CD14-positive monocyte (primary cell): Measurements from ENCODE around the gene CST11. TPM values are rescaled to one million over a fixed set of nuclear protein-coding genes. Genes with fewer than 3 reads are reported as not detected.

Experiments
- DNase-seq, 3 donors: peaks; one replicate each; pipeline ENCODE4 v3.0.0-alpha.2; 2011 to 2022
- H2AFZ ChIP-seq: 2 replicates; pipeline ENCODE4 v1.6.0; 2012; ENCODE audit warnings: mild to moderate bottlenecking, low read depth, low read length, inconsistent platforms; ENCODE audit not compliant: insufficient read depth, poor library complexity, severe bottlenecking
- H3K27ac ChIP-seq, 2 donors: 1 replicate in 1 of 2; 2 replicates in 1 of 2; pipeline ENCODE4 v1.5.1; 2012 to 2013; ENCODE audit warnings: low read length in 2 of 2, control low read depth in 1 of 2, inconsistent platforms in 1 of 2, low read depth in 1 of 2, mild to moderate bottlenecking in 1 of 2
- H3K27me3 ChIP-seq, 2 donors: one replicate each; pipeline versions ENCODE4 v1.6.0 to v1.6.1; 2011 to 2013; ENCODE audit warnings: low read length in 2 of 2; ENCODE audit not compliant: control insufficient read depth in 2 of 2, insufficient read depth in 2 of 2
- H3K36me3 ChIP-seq, 2 donors: replicated peaks in 1 of 2; 1 replicate in 1 of 2; 2 replicates in 1 of 2; pipeline versions ENCODE4 v1.5.1 to v1.6.1; 2012 to 2013; ENCODE audit warnings: low read length in 2 of 2, control low read depth in 1 of 2, inconsistent platforms in 1 of 2, mild to moderate bottlenecking in 1 of 2; ENCODE audit not compliant: insufficient read depth in 2 of 2, control insufficient read depth in 1 of 2
- H3K4me1 ChIP-seq, 2 donors: 1 replicate in 1 of 2; 2 replicates in 1 of 2; pipeline versions ENCODE4 v1.5.1 to v1.6.1; 2012 to 2013; ENCODE audit warnings: low read length in 2 of 2, control low read depth in 1 of 2, inconsistent platforms in 1 of 2, mild to moderate bottlenecking in 1 of 2, moderate library complexity in 1 of 2; ENCODE audit not compliant: insufficient read depth in 2 of 2, control insufficient read depth in 1 of 2
- H3K4me2 ChIP-seq: replicated peaks from 2 replicates; pipeline ENCODE3; 2012; ENCODE audit warnings: low read length, moderate library complexity, mild to moderate bottlenecking; ENCODE audit not compliant: poor library complexity, severe bottlenecking; ENCODE audit errors: extremely low read depth
- H3K4me3 ChIP-seq, 3 experiments: fragments of 200-600 bp in 1 of 3; sonication (generic) in 1 of 3; replicated peaks in 1 of 3; 1 replicate in 2 of 3; 2 replicates in 1 of 3; pipeline ENCODE4 v1.5.1; 2011 to 2013; ENCODE audit warnings: low read length in 3 of 3, mild to moderate bottlenecking in 3 of 3, control low read depth in 2 of 3, low read depth in 2 of 3, inconsistent platforms in 1 of 3, moderate library complexity in 1 of 3
- H3K79me2 ChIP-seq: 2 replicates; pipeline ENCODE4 v1.6.0; 2012; ENCODE audit warnings: mild to moderate bottlenecking, control low read depth, inconsistent platforms, low read length, moderate library complexity; ENCODE audit not compliant: insufficient read depth
- H3K9ac ChIP-seq: 2 replicates; pipeline ENCODE4 v1.6.0; 2017; ENCODE audit warnings: low read length, mild to moderate bottlenecking; ENCODE audit not compliant: insufficient read depth, poor library complexity, severe bottlenecking
- H3K9me3 ChIP-seq, 2 donors: replicated peaks in 1 of 2; 1 replicate in 1 of 2; 2 replicates in 1 of 2; pipeline versions ENCODE4 v1.5.1 to v1.6.1; 2012 to 2013; ENCODE audit warnings: low read length in 2 of 2, control low read depth in 1 of 2; ENCODE audit not compliant: control insufficient read depth in 1 of 2, insufficient read depth in 1 of 2
- H4K20me1 ChIP-seq: 2 replicates; pipeline ENCODE4 v1.6.0; 2012; ENCODE audit warnings: mild to moderate bottlenecking, low read length, control low read depth, moderate library complexity; ENCODE audit not compliant: insufficient read depth
- H3K27ac Mint-ChIP-seq, 7 donors: one replicate each; pipeline ENCODE4 v1.8.0; 2020; ENCODE audit warnings: mild to moderate bottlenecking in 7 of 7, mixed read lengths in 7 of 7, moderate library complexity in 6 of 7, inconsistent platforms in 2 of 7
- H3K27me3 Mint-ChIP-seq, 3 donors: one replicate each; pipeline ENCODE4 v1.8.0; 2021 to 2022; ENCODE audit warnings: low read depth in 3 of 3, mild to moderate bottlenecking in 3 of 3, mixed read lengths in 3 of 3, moderate library complexity in 3 of 3, inconsistent platforms in 1 of 3
- H3K36me3 Mint-ChIP-seq, 2 donors: one replicate each; pipeline ENCODE4 v1.8.0; 2020; ENCODE audit warnings: mixed read lengths in 2 of 2, inconsistent platforms in 1 of 2, mild to moderate bottlenecking in 1 of 2
- H3K4me1 Mint-ChIP-seq: one replicate; pipeline ENCODE4 v1.8.0; 2020; ENCODE audit warnings: mild to moderate bottlenecking, mixed read lengths
- H3K4me3 Mint-ChIP-seq, 2 donors: one replicate each; pipeline ENCODE4 v1.8.0; 2020; ENCODE audit warnings: mild to moderate bottlenecking in 2 of 2, mixed read lengths in 2 of 2, moderate library complexity in 1 of 2
- H3K9me3 Mint-ChIP-seq, 7 donors: one replicate each; pipeline ENCODE4 v1.8.0; 2020 to 2022; ENCODE audit warnings: mixed read lengths in 7 of 7, mild to moderate bottlenecking in 6 of 7, moderate library complexity in 6 of 7, inconsistent platforms in 2 of 7
- CTCF ChIP-seq: fragments of 200-600 bp; IDR thresholded peaks from one replicate; pipeline ENCODE4 v1.8.0; 2022; ENCODE audit warnings: antibody characterized with exemption, mild to moderate bottlenecking
- WGBS: methylation state at CpG from one replicate; pipeline ENCODE4 v1.1.5; 2013; ENCODE audit warnings: missing lambda C conversion rate; ENCODE audit not compliant: insufficient coverage; 5-methylcytosine and 5-hydroxymethylcytosine counted together
- intact Hi-C, 2 donors: fragments of 100-400 bp; cut with micrococcal nuclease; formaldehyde crosslinking; loops; one replicate each; pipeline versions ENCODE4 v1.15.0 to v1.15.1; 2023
- polyA minus RNA-seq: library from RNA; depleted of rRNA, polyadenylated mRNA; stranded (reverse); fragments of >200 nt; gene quantifications from 2 replicates; pipeline ENCODE4 v1.2.3, GENCODE V29; 2012
- polyA plus RNA-seq, 3 donors: library from polyadenylated mRNA; depleted of rRNA in 1 of 3; unstranded in 2 of 3; stranded (reverse) in 1 of 3; fragments of 300-500 nt in 2 of 3; fragments of >200 nt in 1 of 3; fragmentation: Illumina TruSeq in 2 of 3; gene quantifications; 1 replicate in 2 of 3; 2 replicates in 1 of 3; pipeline ENCODE4 v1.2.3, GENCODE V29; 2012 to 2021
- total RNA-seq, 12 experiments: library from RNA in 1 of 12; stranded (reverse) in 1 of 12; fragments of 120-200 nt in 1 of 12; gene quantifications; one replicate each; pipeline ENCODE4 v1.2.4 and lab custom pipeline; 2013 to 2026; ENCODE audit warnings: mixed read lengths in 6 of 12, inconsistent platforms in 1 of 12

Gene CST11
- not detected for total RNA-seq (2013)
- polyA plus RNA-seq (not detected), polyA minus RNA-seq (not detected in 2 replicates), total RNA-seq (lab: John Stamatoyannopoulos, UW) (0 to 0.60 (median 0) reads per million in 11 experiments)

GRCh38 chr20:23452776-23453175 lies at the start of gene CST11:
Gene CST11, minus strand, starts transcription at chr20:23452876. Its CDS starts 65 bp downstream, at chr20:23452811.
- no peaks in the 10 kb centered on the region for H4K20me1 ChIP-seq
- peaks cover 0 to 4% (median 0%) of the 10 kb centered on the region in 7 donors for H3K9me3 Mint-ChIP-seq
- no peak within 1 kb of the TSS for H3K9ac ChIP-seq
- H3K27me3 Mint-ChIP-seq: peaks cover 0 to 6% (median 4%) of the 10 kb centered on the region in 3 donors
- no peak for DNase-seq
- no peaks in the 10 kb centered on the region for H3K79me2 ChIP-seq
- H3K36me3 Mint-ChIP-seq: no peaks in the 10 kb centered on the region
- 86% methylated on average over 3 of the region's 4 CpGs for WGBS
- H3K4me3 Mint-ChIP-seq: no peak within 1 kb of the TSS
- H3K36me3 ChIP-seq: no peaks in the 10 kb centered on the region
- H2AFZ ChIP-seq: no peak within 1 kb of the TSS
- H3K27ac Mint-ChIP-seq: no peak within 1 kb of the TSS
- H3K4me3 ChIP-seq: no peak within 1 kb of the TSS
- no peak within 1 kb of the TSS for H3K4me2 ChIP-seq
- H3K27ac ChIP-seq: no peak within 1 kb of the TSS
- no peaks in the 10 kb centered on the region for H3K9me3 ChIP-seq
- no peaks in the 10 kb centered on the region for H3K27me3 ChIP-seq
- H3K4me1 ChIP-seq: peaks cover 0 to 5% of the 10 kb centered on the region in 2 donors
- H3K4me1 Mint-ChIP-seq: peaks cover 15% of the 10 kb centered on the region
- intact Hi-C loops: no loop called here
- TF ChIP-seq CTCF: no peak

- no peaks in the 10 kb centered on the region for H3K36me3 Mint-ChIP-seq
- H2AFZ ChIP-seq: no peak overlapping the region
- no peaks in the 10 kb centered on the region for H3K79me2 ChIP-seq
- no peak overlapping the region for H3K9ac ChIP-seq
- peaks cover 0 to 8% (median 3%) of the 10 kb centered on the region in 3 donors for H3K27me3 Mint-ChIP-seq
- no peaks in the 10 kb centered on the region for H3K4me1 Mint-ChIP-seq
- H3K4me1 ChIP-seq: no peaks in the 10 kb centered on the region
- DNase-seq: no peak
- no peaks in the 10 kb centered on the region for H4K20me1 ChIP-seq
- H3K36me3 ChIP-seq: no peaks in the 10 kb centered on the region
- no peak overlapping the region for H3K4me3 Mint-ChIP-seq
- H3K9me3 ChIP-seq: no peaks in the 10 kb centered on the region
- peaks cover 0 to 3% (median 0%) of the 10 kb centered on the region in 7 donors for H3K9me3 Mint-ChIP-seq
- no peak overlapping the region for H3K4me2 ChIP-seq
- intact Hi-C loops: no loop called here
- no peak overlapping the region for H3K4me3 ChIP-seq
- no peak overlapping the region for H3K27ac ChIP-seq
- no peak for TF ChIP-seq CTCF
- H3K27me3 ChIP-seq: no peaks in the 10 kb centered on the region
- no peak overlapping the region for H3K27ac Mint-ChIP-seq
- WGBS: 96% methylated on average over 4 of the region's 4 CpGs
Measured at GRCh38 chr20:23501926-23502325, 49.2 kb upstream of the CST11 start.
